WTC11 (cell line): ENCODE results near the gene ARHGAP42. TPM values are rescaled to one million over a fixed set of nuclear protein-coding genes. Genes with fewer than 3 reads are reported as not detected.

ENCODE experiments used
- ATAC-seq: fragments of 200-7000 bp; cut with Tn5 transposase; 2 replicates; pipeline ENCODE4 v1.10.0; 2021; ENCODE audit warnings: mild to moderate bottlenecking, moderate library complexity
- CTCF ChIA-PET: fragments of 300-600 bp; sonication (Branson Sonifier 250); formaldehyde crosslinking; loops from one replicate; lab custom pipeline; 2021; ENCODE audit warnings: antibody characterized with exemption; lab: Charles Lee
- POLR2A ChIA-PET: fragments of 350-600 bp; sonication (Branson Sonifier 250); formaldehyde crosslinking; loops from one replicate; lab custom pipeline; 2021; ENCODE audit warnings: antibody characterized with exemption; lab: Charles Lee
- DNase-seq: peaks from one replicate; pipeline ENCODE4 v3.0.0; 2021; ENCODE audit warnings: low spot score
- H3K27ac Mint-ChIP-seq: 2 replicates; pipeline ENCODE4 v1.8.0; 2021; ENCODE audit warnings: mixed read lengths
- H3K27me3 Mint-ChIP-seq: 2 replicates; pipeline ENCODE4 v1.8.0; 2021; ENCODE audit warnings: low read depth, mild to moderate bottlenecking, moderate library complexity, mixed read lengths
- H3K36me3 Mint-ChIP-seq: 2 replicates; pipeline ENCODE4 v1.8.0; 2021; ENCODE audit warnings: mixed read lengths
- H3K4me1 Mint-ChIP-seq: 2 replicates; pipeline ENCODE4 v1.8.0; 2022; ENCODE audit warnings: mixed read lengths
- H3K4me3 Mint-ChIP-seq: 2 replicates; pipeline ENCODE4 v1.8.0; 2021; ENCODE audit warnings: mild to moderate bottlenecking, moderate library complexity, mixed read lengths
- H3K9me3 Mint-ChIP-seq: 2 replicates; pipeline ENCODE4 v1.8.0; 2021; ENCODE audit warnings: mixed read lengths
- NR2C2 ChIP-seq: sonication (generic); formaldehyde crosslinking; IDR thresholded peaks from 2 replicates; pipeline ENCODE4 v1.8.0; 2022; ENCODE audit warnings: mild to moderate bottlenecking, missing genetic modification reagents
- ZNF219 ChIP-seq: sonication (generic); formaldehyde crosslinking; IDR thresholded peaks from 2 replicates; pipeline ENCODE4 v1.8.0; 2023; ENCODE audit warnings: missing genetic modification reagents, mild to moderate bottlenecking, borderline replicate concordance
- ZNF263 ChIP-seq: sonication (generic); formaldehyde crosslinking; IDR thresholded peaks from 2 replicates; pipeline ENCODE4 v1.8.1; 2022; ENCODE audit warnings: low read depth, mild to moderate bottlenecking, moderate library complexity, missing genetic modification reagents
- total RNA-seq: library from RNA; stranded (reverse); gene quantifications from 3 replicates; pipeline ENCODE4 v1.2.3, GENCODE V29; 2021
- TF ChIP-seq, protein P1 (sequence below): sonication (generic); formaldehyde crosslinking; IDR thresholded peaks from 2 replicates; pipeline ENCODE4 v1.8.1; 2022; ENCODE audit warnings: missing genetic modification reagents, borderline replicate concordance
- TF ChIP-seq, protein P2 (sequence below): sonication (generic); formaldehyde crosslinking; IDR thresholded peaks from 2 replicates; pipeline ENCODE4 v1.8.0; 2023; ENCODE audit warnings: missing genetic modification reagents, mild to moderate bottlenecking, borderline replicate concordance
- TF ChIP-seq, protein P3 (sequence below): sonication (generic); formaldehyde crosslinking; IDR thresholded peaks from 2 replicates; pipeline ENCODE4 v1.8.1; 2023; ENCODE audit warnings: mild to moderate bottlenecking, missing genetic modification reagents, moderate library complexity
- TF ChIP-seq, protein P4 (sequence below): sonication (generic); formaldehyde crosslinking; IDR thresholded peaks from 2 replicates; pipeline ENCODE4 v1.8.1; 2022; ENCODE audit warnings: low read depth, missing genetic modification reagents, borderline replicate concordance
- TF ChIP-seq, protein P5 (sequence below): fragments of 250-450 bp; sonication (Bioruptor Pico); IDR thresholded peaks from 2 replicates; pipeline ENCODE4 v1.9.0; 2021; ENCODE audit warnings: mild to moderate bottlenecking
- TF ChIP-seq, protein P6 (sequence below): sonication (generic); formaldehyde crosslinking; IDR thresholded peaks from 2 replicates; pipeline ENCODE4 v1.8.0; 2023; ENCODE audit warnings: mild to moderate bottlenecking, missing genetic modification reagents

The ARHGAP42 gene
- total RNA-seq, 1 experiment from 2014 or later: 32.5 TPM

DNA sequence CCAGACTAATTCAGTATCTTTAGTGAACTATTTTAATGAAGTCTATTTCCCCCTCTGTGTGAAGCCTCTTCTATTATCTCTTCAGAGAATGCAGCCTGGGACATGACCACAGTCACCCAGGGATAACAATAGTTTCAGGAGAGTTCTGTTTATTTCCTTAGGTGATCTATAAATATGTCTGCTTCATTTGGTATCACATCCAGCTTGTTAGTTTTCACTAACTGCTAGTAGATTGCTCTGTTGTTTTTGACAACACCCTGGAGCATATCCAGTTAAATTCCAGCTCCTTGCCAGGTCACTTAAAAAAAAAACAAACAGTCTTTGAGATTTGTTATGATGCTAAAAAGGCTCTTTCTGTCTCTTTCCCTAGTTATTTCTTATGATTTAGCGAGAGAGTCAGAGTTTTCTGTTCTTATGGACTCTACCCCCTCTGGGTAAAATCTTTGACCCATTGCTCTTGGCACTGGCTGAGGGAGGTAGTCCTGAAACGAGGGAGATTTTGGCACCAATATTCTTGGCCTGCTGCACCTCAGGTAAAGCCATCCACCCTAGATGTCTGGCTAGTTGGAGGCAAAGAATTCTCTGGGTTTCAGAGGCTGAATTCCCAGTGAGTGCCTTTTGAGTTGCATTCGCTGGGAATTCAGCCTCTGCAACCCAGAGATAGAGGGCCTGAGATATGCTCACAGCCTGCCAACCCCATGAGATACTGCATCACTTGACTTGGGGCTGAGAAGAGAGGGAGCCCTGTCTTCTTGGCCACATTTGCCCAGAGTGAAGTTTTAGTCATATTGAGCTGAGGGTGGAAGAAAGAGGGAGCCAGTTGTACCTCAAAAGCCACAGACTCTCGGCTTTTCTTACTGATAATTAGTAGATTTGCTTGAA, 283.4 kb downstream of the ARHGAP42 start:
- TF ChIP-seq, protein P1, sequence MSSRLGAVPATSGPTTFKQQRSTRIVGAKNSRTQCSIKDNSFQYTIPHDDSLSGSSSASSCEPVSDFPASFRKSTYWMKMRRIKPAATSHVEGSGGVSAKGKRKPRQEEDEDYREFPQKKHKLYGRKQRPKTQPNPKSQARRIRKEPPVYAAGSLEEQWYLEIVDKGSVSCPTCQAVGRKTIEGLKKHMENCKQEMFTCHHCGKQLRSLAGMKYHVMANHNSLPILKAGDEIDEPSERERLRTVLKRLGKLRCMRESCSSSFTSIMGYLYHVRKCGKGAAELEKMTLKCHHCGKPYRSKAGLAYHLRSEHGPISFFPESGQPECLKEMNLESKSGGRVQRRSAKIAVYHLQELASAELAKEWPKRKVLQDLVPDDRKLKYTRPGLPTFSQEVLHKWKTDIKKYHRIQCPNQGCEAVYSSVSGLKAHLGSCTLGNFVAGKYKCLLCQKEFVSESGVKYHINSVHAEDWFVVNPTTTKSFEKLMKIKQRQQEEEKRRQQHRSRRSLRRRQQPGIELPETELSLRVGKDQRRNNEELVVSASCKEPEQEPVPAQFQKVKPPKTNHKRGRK (CRISPR knock-in tag): no peak
- TF ChIP-seq, protein P2, sequence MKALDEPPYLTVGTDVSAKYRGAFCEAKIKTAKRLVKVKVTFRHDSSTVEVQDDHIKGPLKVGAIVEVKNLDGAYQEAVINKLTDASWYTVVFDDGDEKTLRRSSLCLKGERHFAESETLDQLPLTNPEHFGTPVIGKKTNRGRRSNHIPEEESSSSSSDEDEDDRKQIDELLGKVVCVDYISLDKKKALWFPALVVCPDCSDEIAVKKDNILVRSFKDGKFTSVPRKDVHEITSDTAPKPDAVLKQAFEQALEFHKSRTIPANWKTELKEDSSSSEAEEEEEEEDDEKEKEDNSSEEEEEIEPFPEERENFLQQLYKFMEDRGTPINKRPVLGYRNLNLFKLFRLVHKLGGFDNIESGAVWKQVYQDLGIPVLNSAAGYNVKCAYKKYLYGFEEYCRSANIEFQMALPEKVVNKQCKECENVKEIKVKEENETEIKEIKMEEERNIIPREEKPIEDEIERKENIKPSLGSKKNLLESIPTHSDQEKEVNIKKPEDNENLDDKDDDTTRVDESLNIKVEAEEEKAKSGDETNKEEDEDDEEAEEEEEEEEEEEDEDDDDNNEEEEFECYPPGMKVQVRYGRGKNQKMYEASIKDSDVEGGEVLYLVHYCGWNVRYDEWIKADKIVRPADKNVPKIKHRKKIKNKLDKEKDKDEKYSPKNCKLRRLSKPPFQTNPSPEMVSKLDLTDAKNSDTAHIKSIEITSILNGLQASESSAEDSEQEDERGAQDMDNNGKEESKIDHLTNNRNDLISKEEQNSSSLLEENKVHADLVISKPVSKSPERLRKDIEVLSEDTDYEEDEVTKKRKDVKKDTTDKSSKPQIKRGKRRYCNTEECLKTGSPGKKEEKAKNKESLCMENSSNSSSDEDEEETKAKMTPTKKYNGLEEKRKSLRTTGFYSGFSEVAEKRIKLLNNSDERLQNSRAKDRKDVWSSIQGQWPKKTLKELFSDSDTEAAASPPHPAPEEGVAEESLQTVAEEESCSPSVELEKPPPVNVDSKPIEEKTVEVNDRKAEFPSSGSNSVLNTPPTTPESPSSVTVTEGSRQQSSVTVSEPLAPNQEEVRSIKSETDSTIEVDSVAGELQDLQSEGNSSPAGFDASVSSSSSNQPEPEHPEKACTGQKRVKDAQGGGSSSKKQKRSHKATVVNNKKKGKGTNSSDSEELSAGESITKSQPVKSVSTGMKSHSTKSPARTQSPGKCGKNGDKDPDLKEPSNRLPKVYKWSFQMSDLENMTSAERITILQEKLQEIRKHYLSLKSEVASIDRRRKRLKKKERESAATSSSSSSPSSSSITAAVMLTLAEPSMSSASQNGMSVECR: no peak
- TF ChIP-seq, all 79 proteins: peak for 0
- POLR2A ChIA-PET: no interaction called here
- peak; percentile 30; the same call in 1 of the 2 replicates for ATAC-seq
- no peak overlapping the region for H3K27ac Mint-ChIP-seq
- CTCF ChIA-PET: no interaction called here
- H3K4me3 Mint-ChIP-seq: no peak overlapping the region
- H3K27me3 Mint-ChIP-seq: peaks cover 10% of the 10 kb centered on the region
- peaks cover 19% of the 10 kb centered on the region for H3K9me3 Mint-ChIP-seq
- no peak for DNase-seq
- H3K36me3 Mint-ChIP-seq: peaks cover 42% of the 10 kb centered on the region
- H3K4me1 Mint-ChIP-seq: peaks cover 8% of the 10 kb centered on the region

DNA sequence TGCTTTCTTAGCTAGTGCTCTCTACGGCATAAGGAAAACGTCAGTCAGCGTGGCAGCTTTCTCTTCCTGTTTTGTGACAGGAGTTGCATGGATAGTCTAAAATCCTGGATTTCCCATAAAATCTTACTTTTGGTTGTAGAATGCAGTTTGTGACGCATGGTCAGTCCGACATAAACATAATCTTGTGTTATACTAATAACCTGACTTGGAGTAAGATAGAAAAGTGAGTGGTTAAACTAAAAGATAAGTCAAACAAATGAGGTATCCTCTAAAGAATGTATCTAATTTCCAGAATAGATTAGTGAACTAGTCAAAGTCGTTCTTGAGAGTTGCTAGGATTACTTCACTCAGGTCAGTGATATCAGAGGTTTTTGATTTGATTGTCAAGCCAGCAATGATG, 285.0 kb downstream of the ARHGAP42 start:
- POLR2A ChIA-PET: no interaction called here
- no peak overlapping the region for H3K4me3 Mint-ChIP-seq
- TF ChIP-seq, protein P3, sequence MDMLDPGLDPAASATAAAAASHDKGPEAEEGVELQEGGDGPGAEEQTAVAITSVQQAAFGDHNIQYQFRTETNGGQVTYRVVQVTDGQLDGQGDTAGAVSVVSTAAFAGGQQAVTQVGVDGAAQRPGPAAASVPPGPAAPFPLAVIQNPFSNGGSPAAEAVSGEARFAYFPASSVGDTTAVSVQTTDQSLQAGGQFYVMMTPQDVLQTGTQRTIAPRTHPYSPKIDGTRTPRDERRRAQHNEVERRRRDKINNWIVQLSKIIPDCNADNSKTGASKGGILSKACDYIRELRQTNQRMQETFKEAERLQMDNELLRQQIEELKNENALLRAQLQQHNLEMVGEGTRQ (CRISPR knock-in tag): no peak
- TF ChIP-seq, protein P4, sequence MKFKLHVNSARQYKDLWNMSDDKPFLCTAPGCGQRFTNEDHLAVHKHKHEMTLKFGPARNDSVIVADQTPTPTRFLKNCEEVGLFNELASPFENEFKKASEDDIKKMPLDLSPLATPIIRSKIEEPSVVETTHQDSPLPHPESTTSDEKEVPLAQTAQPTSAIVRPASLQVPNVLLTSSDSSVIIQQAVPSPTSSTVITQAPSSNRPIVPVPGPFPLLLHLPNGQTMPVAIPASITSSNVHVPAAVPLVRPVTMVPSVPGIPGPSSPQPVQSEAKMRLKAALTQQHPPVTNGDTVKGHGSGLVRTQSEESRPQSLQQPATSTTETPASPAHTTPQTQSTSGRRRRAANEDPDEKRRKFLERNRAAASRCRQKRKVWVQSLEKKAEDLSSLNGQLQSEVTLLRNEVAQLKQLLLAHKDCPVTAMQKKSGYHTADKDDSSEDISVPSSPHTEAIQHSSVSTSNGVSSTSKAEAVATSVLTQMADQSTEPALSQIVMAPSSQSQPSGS: no peak
- no peak for TF ChIP-seq NR2C2 (CRISPR knock-in tag)
- TF ChIP-seq, protein P5, sequence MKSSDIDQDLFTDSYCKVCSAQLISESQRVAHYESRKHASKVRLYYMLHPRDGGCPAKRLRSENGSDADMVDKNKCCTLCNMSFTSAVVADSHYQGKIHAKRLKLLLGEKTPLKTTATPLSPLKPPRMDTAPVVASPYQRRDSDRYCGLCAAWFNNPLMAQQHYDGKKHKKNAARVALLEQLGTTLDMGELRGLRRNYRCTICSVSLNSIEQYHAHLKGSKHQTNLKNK: no peak
- no peak for TF ChIP-seq ZNF263 (CRISPR knock-in tag)
- TF ChIP-seq, protein P6, sequence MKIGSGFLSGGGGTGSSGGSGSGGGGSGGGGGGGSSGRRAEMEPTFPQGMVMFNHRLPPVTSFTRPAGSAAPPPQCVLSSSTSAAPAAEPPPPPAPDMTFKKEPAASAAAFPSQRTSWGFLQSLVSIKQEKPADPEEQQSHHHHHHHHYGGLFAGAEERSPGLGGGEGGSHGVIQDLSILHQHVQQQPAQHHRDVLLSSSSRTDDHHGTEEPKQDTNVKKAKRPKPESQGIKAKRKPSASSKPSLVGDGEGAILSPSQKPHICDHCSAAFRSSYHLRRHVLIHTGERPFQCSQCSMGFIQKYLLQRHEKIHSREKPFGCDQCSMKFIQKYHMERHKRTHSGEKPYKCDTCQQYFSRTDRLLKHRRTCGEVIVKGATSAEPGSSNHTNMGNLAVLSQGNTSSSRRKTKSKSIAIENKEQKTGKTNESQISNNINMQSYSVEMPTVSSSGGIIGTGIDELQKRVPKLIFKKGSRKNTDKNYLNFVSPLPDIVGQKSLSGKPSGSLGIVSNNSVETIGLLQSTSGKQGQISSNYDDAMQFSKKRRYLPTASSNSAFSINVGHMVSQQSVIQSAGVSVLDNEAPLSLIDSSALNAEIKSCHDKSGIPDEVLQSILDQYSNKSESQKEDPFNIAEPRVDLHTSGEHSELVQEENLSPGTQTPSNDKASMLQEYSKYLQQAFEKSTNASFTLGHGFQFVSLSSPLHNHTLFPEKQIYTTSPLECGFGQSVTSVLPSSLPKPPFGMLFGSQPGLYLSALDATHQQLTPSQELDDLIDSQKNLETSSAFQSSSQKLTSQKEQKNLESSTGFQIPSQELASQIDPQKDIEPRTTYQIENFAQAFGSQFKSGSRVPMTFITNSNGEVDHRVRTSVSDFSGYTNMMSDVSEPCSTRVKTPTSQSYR (CRISPR knock-in tag): no peak
- no peak for TF ChIP-seq ZNF219
- ATAC-seq (no peak), DNase-seq (no peak)
- CTCF ChIA-PET: no interaction called here
- peaks cover 55% of the 10 kb centered on the region for H3K36me3 Mint-ChIP-seq
- H3K4me1 Mint-ChIP-seq: peaks cover 8% of the 10 kb centered on the region
- H3K9me3 Mint-ChIP-seq: peaks cover 19% of the 10 kb centered on the region
- peaks cover 25% of the 10 kb centered on the region for H3K27me3 Mint-ChIP-seq
- H3K27ac Mint-ChIP-seq: no peak overlapping the region
